ENCODE data around the gene MACO1. TPM values are rescaled to one million over a fixed set of nuclear protein-coding genes. Genes with fewer than 3 reads are reported as not detected.

Gene MACO1
- total and polyA plus RNA-seq, 2 of the 8 experiments (the other 6 are each of a cell fraction or from before 2014, with no cell fraction given), result 3.5 to 15.1 TPM

GRCh38 chr1:25503551-25504426 lies 73.1 kb downstream of the MACO1 start:
- H3K56ac ChIP-seq (replicated peaks; ENCODE audit: insufficient read length, low read depth, low read length), result no peak overlapping the region
- no peaks in the 10 kb centered on the region for H3K9me3 ChIP-seq (ENCODE audit: insufficient read depth in 2 of 2, low read depth in 1 of 2, low read length in 1 of 2)
- peak overlapping the region; percentile 6; the same call in 1 of the 2 replicates for H3K18ac ChIP-seq (ENCODE audit: extremely low read depth, low read length)
- no peak overlapping the region; the same call in 1 of the 2 replicates for H2BK20ac ChIP-seq (ENCODE audit: low read length)
- no peaks in the 10 kb centered on the region for H3K79me2 ChIP-seq (ENCODE audit: control insufficient read depth in 1 of 2, insufficient read depth in 2 of 2, low read length in 2 of 2)
- H3K36me3 ChIP-seq (ENCODE audit: control insufficient read depth in 2 of 4, insufficient read depth in 4 of 4, low read length in 3 of 4), result no peaks in the 10 kb centered on the region
- no peak overlapping the region for H2BK120ac ChIP-seq (replicated peaks; ENCODE audit: low read depth, low read length)
- H2BK12ac ChIP-seq (ENCODE audit: low read depth, low read length), result 0 out of 2 replicates have a peak overlapping the region, but pooled peaks have one; percentile 80
- no peaks in the 10 kb centered on the region for H3K27me3 ChIP-seq (replicated peaks in 1 of 4; ENCODE audit: control insufficient read depth in 3 of 4, extremely low read depth in 1 of 4, insufficient read depth in 3 of 4, low read length in 3 of 4)
- no peak overlapping the region for H4K5ac ChIP-seq (ENCODE audit: insufficient read length, low read depth, low read length)
- H2BK15ac ChIP-seq (ENCODE audit: low read length), result peak overlapping the region; percentile 83; the same call in 1 of the 2 replicates
- H3K4me3 ChIP-seq (ENCODE audit: extremely low read depth in 1 of 4, insufficient read depth in 2 of 4, low read depth in 3 of 4, low read length in 4 of 4), result no peak overlapping the region
- 72% methylated on average over 12 of the region's 12 CpGs; no CpG with 5 or more reads in 1 of the 2 experiments for WGBS, 2 experiments (ENCODE audit: extremely low coverage in 1 of 2, insufficient coverage in 1 of 2, insufficient read length in 1 of 2, insufficient replicate concordance in 2 of 2, low coverage in 1 of 2, low lambda C conversion rate in 2 of 2, missing lambda C conversion rate in 1 of 2)
- H2AFZ ChIP-seq (ENCODE audit: low read length), result no peak overlapping the region
- no peaks in the 10 kb centered on the region for H3K23me2 ChIP-seq (ENCODE audit: low read depth, low read length)
- no peak overlapping the region for H3K14ac ChIP-seq (ENCODE audit: insufficient read length)
- no peak overlapping the region for H2AK5ac ChIP-seq (ENCODE audit: low read depth, low read length)
- no peak overlapping the region for H3K9ac ChIP-seq (replicated peaks in 1 of 4; ENCODE audit: extremely low read depth in 1 of 4, low read depth in 3 of 4, low read length in 3 of 4)
- ChIA-PET CTCF (ENCODE audit: partially characterized antibody) (interaction anchor here (0.9 to 9.2 kb wide), 19 partner anchors 14 to 307 kb away, joined by 3 to 240 read pairs (median 4); no protein-coding TSS in a partner anchor), POLR2A (ENCODE audit: partially characterized antibody) (interaction anchor here (1.1 to 3.0 kb wide), 3 partner anchors 13 to 19 kb away, joined by 4 to 16 read pairs (median 5); no protein-coding TSS in a partner anchor)
- H3K79me1 ChIP-seq (ENCODE audit: low read depth, low read length), result no peaks in the 10 kb centered on the region
- peak; percentile 69 for FAIRE-seq
- no peak overlapping the region for H4K8ac ChIP-seq (ENCODE audit: extremely low read depth, insufficient read depth, low read length)
- no peak overlapping the region for H3K4ac ChIP-seq (replicated peaks; ENCODE audit: insufficient read length, low read depth, low read length)
- no peaks in the 10 kb centered on the region for H4K20me1 ChIP-seq (replicated peaks in 1 of 2; ENCODE audit: control insufficient read depth in 1 of 2, insufficient read depth in 2 of 2, low read length in 2 of 2)
- no peak overlapping the region for H3K27ac ChIP-seq (ENCODE audit: low read depth, low read length)
- H2BK5ac ChIP-seq (ENCODE audit: low read depth, low read length), result peak overlapping the region; percentile 31; the same call in 1 of the 2 replicates
- H3K23ac ChIP-seq (ENCODE audit: insufficient read length), result no peak overlapping the region
- H3K4me1 ChIP-seq (replicated peaks in 1 of 4; ENCODE audit: control insufficient read depth in 3 of 4, insufficient read depth in 4 of 4, low read length in 3 of 4), result peaks cover 8 to 17% (median 11%) of the 10 kb centered on the region in 4 experiments
- H3K4me2 ChIP-seq (ENCODE audit: insufficient read depth in 1 of 2, low read depth in 2 of 2, low read length in 2 of 2), result no peak overlapping the region
- no peak overlapping the region for H4K91ac ChIP-seq (replicated peaks; ENCODE audit: insufficient read length, low read length)
- peak; percentile 68 to 80 for DNase-seq (ENCODE audit: low read depth in 1 of 2, low spot score in 2 of 2)
- peak; percentile 77 to 78 for TF ChIP-seq RAD21 (IDR thresholded peaks at IDR 0.05 in 1 of 2, conservative IDR thresholded peaks at IDR 0.05 in 1 of 2; ENCODE audit: low read depth in 2 of 2, low read length in 2 of 2)
- TF ChIP-seq POLR2A (IDR thresholded peaks at IDR 0.05; ENCODE audit: control extremely low read depth in 1 of 2, low read depth in 2 of 2, low read length in 2 of 2), result no peak
